Epidermal melanocyte (primary cell): ENCODE measurements around the gene LGALS16.
"Not testable (repeated sequence)": the region's sequence is repeated elsewhere in the genome, so short reads cannot be mapped to it uniquely, and the experiment has no call there.

Experiments
- DNase-seq: peaks from one replicate; pipeline ENCODE4 v3.0.0; 2011; ENCODE audit warnings: low spot score; ENCODE audit not compliant: insufficient read length

Gene LGALS16, protein sequence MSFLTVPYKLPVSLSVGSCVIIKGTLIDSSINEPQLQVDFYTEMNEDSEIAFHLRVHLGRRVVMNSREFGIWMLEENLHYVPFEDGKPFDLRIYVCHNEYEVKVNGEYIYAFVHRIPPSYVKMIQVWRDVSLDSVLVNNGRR

GRCh38 chr19:39655613-39656012, at the start of gene LGALS16:
TSS of gene LGALS16 (plus strand) at chr19:39655913. CDS start at chr19:39655962, 49 bp downstream.
- no peak for DNase-seq

GRCh38 chr19:39607021-39607420, 48.7 kb upstream of the LGALS16 start:
- DNase-seq, result no peak

DNA sequence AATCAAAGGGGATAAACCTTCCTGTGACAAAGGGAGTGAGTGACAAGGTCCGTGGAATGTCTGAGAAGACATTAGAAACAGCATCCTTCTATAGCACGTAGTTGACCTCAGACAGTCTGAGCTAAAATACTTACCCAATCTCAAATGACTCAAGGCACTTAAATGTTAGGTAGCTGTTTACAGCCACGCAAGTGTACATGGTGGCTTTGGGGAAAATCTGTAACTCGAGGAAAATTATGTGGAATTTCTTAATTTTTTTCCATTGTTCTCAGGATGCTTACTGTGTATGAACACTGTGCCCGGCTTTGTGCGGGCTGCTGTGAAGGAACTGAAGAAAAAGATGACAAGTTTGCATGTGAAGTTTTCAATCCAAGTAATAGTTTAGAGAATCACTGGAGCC, 48.2 kb upstream of the LGALS16 start:
- DNase-seq, result no peak

GRCh38 chr19:39613597-39613996, 42.1 kb upstream of the LGALS16 start:
- no peak for DNase-seq

- no peak for DNase-seq
These were observed 38.0 kb upstream of the LGALS16 start for GRCh38 chr19:39617745-39618144.

DNA sequence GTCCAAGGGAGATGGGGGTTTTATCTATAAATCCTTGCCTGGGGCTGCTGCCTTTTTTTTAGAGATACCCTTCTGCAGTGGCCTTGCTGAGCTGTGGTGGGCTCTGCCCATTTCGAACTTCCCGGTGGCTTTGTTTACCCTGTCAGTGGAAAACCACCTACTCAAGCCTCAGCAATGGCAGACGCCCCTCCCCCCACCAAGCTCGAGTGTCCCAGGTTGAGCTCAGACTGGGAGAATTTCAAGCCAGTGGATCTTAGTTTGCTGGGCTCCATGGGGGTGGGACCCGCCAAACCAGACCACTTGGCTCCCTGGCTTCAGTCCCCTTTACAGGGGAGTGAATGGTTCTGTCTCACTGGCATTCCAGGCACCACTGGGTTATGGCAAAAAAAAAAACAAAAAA, 31.8 kb upstream of the LGALS16 start:
- no peak for DNase-seq

DNA sequence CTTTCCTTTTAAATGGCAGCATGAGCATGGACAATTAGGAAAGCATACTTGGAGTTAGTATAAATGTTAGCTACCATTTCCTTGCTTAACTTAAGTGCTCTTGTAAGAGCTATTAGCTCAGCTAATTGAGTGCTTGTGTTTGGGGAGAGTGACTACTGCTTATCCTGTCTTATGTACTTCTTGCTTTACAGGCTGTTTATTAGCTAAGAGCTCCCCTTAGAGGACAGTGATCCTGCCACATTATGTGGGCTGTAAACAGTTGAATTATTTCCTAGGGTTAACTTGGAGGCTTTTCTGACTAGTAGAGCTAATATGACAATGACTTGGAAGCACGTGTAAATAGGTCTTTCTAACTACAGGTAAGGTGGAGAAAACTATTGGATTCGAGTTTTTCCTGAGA, 28.1 kb upstream of the LGALS16 start:
- DNase-seq, result not testable (repeated sequence)

DNA sequence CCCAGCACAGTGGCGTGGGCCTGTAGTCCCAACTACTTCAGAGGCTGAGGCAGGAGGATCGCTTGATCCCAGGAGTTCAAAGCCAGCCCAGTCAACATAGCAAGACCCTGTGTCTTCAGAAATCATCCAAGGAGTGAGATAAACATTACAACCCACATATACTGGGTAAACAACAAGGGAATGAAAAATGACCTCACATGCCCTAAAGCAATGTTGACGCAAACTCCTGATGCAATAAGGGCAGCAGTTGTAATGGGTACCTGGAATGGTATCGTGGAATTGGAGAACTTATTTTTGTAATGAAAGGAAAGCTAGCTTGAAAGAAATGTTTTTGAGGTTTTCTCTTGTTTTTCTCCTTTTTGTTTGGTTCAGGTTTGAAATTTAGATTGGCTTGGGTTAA, 24.5 kb upstream of the LGALS16 start:
- no peak for DNase-seq

DNA sequence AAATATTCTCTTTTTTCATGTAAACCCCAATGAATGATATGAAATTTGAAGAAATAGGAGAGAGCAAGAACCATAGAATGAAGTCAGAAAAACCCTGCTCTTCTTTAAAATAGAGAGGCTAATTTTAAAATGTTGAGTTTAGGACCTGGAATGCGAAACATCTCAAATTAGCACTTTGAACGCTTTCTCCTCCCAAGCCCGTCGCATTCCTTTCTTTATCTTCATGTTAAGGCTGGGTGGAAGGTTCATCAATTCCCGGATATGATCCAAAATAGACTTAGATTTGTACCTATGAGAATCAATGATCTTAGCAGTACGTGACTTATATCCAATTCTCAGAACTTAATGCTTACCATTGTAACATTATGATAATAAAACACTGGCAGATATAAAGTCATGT, 24.1 kb upstream of the LGALS16 start:
- DNase-seq, result no peak

GRCh38 chr19:39637891-39638290, 17.8 kb upstream of the LGALS16 start:
- no peak for DNase-seq

GRCh38 chr19:39641773-39642172, 13.9 kb upstream of the LGALS16 start:
- no peak for DNase-seq

GRCh38 chr19:39643591-39643990, 12.1 kb upstream of the LGALS16 start:
- no peak for DNase-seq

DNA sequence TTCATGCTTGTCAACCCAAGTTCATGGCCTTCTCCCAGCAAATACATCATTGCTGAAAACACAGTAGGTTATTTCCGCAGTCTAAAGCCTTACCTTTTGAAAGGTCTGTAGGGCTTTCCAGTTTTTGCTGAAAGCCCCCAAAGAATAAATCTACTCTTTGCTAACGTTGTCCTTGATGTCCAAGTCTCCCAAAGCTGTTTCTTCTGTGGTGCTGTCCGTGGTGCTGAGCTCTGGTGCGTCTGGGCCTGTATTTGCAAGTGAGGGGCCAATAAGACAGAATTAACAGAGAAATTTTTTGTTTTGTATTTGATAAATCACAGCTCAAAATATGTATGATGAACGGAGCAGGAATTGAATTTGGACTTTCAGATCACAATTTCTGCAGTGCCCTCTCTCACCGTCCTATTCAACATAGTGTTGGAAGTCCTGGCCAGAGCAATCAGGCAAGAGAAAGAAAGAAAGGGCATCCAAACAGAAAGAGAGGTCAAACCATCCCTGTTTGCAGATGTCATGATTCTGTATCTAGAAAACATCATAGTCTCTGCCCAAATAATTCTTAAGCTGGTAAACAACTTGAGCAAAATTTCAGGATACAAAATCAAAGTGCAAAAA, 9.8 kb upstream of the LGALS16 start:
- no peak for DNase-seq

DNA sequence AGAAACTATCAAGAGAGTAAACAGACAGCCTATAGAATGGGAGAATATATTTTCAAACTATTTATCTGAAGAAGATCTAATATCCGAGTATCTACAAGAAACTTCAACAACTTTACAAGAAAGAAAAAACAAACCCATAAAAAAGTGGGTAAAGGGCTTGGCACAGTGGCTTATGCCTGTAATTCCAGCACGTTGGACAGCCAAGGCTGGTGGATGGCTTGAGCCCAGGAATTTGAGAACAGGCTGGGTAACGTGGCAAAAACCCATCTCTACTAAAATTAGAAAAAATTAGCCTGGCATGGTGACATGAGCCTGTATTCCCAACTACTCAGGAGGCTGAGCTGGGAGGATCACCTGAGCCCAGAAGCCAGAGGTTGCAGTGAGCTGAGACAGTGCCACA, 7.8 kb upstream of the LGALS16 start:
- no peak for DNase-seq

DNA sequence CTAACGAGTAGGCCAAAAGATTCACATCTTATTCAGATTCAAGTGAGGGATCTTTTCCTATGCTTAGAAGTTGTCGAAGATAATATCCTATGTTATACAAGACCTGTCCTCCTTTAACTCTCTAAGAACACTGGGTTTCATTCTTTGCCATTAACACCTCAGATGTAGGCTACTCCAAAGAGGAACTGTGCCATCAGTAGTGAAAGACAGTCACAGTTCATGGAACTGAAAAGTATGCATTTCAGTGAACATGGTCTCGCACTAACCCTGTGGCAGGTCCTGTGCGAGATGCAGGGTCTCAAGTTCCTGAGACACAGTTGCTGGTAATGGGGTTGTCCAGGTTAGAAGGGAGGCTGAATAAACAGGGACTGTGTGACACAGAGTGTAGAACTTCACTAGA, 4.1 kb downstream of the LGALS16 start:
- no peak for DNase-seq

- no peak for DNase-seq
These were observed 4.9 kb downstream of the LGALS16 start for GRCh38 chr19:39660661-39661060.

DNA sequence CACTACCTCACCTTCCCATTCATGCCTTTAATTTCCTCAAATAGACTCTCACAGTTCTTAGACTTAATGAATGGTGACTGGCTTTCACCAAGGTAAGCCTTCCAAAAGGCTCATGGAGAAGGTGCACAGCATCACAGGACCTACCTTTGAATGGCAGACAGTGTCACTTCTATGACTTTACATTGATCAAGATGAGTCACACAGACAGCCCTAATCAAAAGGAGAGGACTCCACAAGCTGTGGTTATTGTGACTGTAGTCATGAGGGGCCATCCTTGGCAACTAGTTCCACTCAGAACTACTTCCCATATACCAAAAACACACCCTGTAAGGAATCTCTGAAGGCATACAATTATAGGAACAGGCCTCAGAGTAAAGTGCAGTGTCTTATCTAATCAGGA, 5.9 kb downstream of the LGALS16 start:
- DNase-seq, result no peak

DNA sequence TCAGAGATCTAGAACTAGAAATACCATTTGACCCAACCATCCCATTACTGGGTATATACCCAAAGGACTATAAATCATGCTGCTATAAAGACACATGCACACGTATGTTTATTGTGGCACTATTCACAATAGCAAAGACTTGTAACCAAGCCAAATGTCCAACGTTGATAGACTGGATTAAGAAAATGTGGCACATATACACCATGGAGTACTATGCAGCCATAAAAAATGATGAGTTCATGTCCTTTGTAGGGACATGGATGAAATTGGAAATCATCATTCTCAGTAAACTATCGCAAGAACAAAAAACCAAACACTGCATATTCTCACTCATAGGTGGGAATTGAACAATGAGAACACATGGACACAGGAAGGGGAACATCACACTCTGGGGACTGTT, 14.1 kb downstream of the LGALS16 start:
- DNase-seq, result not testable (repeated sequence)

DNA sequence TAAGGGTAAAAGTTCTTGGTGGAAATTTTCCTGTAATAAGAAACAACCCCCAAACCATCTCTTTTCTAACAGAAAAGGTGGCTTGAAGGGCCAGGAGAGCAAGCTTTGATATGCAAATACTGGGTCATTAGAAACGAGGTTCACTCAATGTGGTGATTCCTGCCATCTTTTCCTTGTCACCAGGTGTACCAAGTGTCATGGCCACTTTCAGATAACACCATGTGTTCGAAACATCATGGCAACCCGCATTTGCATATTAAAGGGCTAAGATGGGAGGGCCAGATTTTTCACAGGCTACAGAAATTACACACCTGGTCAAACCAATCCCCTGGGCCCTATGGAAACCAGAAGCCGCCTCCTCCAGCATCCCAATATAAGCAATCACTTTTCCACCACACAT, 15.3 kb downstream of the LGALS16 start:
- no peak for DNase-seq

DNA sequence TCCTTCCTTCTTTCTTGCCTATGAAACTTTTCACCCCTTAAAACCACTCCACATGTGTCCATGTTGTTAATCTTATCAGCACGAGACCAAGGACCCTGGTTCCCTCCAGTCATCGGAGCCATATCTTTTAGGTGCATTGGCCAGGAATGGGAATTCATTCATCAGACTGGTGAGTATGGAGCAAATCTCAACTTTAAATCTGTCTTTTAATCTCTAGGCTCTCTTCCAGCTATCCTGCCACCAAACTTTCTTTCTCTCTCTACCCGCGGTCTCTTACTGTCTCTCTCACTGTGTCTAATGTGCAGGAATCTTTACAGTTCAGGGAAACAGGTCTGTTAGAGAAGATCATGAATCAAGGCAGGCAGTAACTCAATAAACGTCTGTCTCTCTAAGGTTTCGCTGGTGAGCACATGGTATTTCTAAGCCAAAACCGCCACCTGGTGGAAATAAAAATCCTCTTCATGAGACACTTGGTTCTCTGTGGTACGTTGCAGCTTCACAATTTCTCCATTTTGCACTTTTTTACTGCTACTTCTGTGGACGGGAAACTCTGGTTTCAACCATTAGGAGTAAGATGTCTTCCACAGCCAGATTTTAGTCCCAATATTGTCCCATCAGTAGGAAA, 16.1 kb downstream of the LGALS16 start:
- DNase-seq, result no peak

DNA sequence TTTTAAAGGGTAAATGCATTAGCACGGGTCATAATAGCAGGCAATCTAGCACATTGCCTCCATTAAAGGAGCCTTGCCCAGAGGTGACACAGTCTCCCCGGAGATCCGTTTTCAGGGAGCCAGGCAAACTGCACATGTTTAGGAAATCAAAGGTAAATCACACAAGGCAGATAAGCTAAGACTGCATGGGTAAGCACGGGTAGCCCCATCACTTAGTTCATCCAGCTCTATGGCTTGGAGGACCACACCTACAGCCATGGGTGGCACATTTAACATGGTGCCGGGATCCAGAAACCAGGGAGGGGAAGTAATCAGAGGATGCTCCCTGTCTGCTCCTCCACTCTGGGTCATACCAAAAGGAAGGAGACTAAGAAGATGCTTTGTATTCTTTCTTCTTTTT, 16.8 kb downstream of the LGALS16 start:
- no peak for DNase-seq

- DNase-seq, result not testable (repeated sequence)
These were observed 18.1 kb downstream of the LGALS16 start for GRCh38 chr19:39673862-39674261.

DNA sequence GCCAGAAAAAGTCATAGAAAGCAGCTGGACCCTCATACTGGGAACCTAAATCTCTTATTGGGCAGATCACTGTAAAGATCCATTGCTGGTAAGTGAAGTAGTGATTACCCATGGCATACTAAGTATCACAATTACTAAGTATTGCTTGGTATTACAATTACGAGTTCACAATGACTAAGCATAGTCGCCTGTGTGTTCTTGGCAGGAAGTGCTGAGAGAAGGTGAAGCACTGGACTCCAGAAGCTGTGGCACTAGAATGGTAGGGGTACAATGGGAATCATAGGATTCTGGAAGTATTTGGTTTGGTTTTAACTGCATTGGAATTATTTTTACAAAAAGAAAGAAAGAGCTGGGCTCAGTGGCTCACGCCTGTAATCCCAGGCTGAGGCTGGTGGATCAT, 20.3 kb downstream of the LGALS16 start:
- no peak for DNase-seq
